ENCODE measurements around the gene ICAM4.

DNA sequence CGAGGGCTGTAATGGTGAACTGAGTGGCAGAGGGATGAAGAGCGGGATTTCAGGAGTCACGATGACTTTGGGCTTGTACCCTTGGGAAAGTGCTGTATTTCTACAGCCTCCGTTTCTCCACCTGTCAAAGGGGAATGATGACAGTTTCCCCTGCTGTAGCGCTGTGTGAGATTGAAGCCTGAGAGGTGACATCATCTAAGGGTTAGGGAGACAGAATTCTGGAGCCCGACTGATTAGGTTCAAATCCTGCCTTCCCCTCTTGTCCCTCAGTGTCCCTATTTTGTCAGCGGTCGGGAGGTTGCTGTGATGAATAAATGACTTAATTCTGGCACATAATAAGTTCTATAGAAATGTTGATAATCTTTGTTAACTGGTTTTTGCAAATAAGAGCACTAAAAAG is 34.0 kb upstream of the ICAM4 start:
- TF ChIP-seq, protein P1, sequence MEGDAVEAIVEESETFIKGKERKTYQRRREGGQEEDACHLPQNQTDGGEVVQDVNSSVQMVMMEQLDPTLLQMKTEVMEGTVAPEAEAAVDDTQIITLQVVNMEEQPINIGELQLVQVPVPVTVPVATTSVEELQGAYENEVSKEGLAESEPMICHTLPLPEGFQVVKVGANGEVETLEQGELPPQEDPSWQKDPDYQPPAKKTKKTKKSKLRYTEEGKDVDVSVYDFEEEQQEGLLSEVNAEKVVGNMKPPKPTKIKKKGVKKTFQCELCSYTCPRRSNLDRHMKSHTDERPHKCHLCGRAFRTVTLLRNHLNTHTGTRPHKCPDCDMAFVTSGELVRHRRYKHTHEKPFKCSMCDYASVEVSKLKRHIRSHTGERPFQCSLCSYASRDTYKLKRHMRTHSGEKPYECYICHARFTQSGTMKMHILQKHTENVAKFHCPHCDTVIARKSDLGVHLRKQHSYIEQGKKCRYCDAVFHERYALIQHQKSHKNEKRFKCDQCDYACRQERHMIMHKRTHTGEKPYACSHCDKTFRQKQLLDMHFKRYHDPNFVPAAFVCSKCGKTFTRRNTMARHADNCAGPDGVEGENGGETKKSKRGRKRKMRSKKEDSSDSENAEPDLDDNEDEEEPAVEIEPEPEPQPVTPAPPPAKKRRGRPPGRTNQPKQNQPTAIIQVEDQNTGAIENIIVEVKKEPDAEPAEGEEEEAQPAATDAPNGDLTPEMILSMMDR (IDR thresholded peaks at IDR 0.05) = no peak
- no peak for TF ChIP-seq POLR2A (IDR thresholded peaks at IDR 0.05)
- no peak for TF ChIP-seq POLR2AphosphoS5 (IDR thresholded peaks at IDR 0.05)
- no peak for TF ChIP-seq EP300 (IDR thresholded peaks at IDR 0.05)
